ENCODE data around the gene AHRR.

Gene AHRR

DNA sequence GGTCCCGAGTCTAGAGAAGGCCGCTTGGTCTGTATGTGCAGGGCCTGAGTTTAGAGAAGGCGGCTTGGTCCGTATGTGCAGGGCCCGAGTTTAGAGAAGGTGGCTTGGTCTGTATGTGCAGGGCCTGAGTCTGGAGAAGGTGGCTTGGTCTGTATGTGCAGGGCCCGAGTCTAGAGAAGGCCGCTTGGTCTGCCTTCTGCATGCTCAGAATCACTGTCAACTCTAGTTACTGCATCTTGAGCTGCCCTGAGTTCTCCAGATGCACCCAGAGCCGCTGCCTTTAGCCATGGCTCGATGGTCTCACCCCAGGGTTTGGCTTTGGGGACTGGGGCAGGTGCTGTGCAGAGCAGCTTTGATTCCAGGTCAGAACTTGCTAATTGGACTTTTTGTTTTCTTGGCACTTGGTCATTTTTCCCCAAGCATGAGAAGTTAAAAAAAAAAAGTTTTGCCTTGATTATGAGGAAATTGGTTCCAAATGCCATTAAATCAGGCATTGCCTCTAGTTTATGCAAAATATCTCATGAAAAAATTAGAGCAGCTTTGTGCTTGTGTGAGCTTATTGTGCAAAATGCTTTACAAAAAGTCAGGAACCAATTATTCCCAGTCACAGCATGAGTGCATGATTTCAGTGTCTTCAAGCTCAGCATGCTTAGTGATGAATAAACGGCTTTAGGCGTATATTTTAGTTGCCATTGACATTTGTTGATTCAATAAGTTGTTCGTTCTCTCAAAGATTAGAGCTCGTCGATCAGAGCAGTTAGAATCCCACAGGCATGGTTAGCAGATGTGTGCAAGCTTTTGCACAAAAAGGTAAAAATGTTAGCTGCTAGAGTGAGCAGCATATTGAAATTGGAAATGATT is 96.0 kb downstream of the AHRR start:
- DNase-seq = no peak

DNA sequence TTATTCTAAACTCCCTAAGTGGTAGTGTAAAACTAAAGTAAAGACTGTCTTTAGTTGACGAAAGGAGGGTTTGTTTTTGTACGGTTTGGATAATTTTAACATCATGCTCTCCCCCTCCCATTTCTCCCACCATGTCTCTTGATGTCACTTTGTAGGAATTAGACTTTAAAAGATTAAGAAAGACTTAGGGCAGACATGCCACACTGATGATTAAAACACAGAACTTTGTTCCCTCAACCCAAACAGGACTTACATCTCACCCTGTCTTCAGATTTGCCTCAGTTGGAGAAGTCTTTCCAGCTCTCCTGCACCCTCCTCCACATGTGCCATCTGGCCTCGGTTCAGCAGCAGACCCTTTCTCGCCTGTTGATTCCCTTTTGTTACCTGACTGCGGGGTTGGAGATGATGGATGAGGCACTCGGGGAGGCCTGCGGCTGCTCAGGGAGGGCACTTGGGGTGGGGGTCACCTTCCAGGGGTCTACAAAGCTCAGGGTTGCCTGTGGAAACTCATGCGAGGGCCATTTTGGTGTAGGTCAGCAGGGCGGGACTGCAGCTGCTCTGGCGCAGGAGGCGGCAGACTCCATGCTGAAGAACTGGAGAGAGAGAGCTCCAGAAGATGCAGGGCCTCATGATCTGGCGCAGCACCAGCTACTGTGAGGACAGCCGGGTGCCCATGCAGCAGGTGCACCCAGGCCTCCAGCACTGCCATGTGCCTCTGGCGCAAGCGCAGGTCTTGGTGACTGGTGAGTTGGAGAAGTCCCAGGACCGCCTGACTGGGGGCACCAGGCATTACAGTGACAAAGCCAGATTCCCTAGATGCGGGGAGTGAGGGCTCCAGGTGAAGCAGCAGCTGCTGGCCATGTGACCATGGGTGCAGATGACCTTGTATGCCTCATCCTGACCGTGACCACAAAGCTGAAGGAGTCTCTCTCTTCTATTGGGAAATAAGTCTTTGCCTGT is 96.9 kb downstream of the AHRR start:
- DNase-seq = no peak

DNA sequence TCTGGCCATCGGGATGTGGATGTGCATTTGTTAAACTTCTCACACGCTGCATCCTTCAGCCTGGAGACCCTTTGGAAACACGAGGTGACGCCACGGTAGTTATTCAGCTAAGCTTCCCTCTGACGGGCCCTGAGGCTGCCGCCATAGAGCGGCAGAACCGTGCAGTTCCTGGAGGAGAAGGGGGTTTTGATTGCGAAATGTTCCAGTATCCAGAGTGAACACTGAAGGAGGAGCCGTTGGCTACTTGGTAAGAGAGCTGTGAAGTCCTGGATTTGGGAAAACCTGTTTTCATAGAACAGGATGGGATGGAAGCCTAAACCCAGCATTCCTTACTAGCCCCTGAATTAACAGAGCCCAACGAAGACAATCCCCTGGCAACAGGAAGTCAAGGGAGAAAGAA is 98.5 kb downstream of the AHRR start:
- DNase-seq = no peak

DNA sequence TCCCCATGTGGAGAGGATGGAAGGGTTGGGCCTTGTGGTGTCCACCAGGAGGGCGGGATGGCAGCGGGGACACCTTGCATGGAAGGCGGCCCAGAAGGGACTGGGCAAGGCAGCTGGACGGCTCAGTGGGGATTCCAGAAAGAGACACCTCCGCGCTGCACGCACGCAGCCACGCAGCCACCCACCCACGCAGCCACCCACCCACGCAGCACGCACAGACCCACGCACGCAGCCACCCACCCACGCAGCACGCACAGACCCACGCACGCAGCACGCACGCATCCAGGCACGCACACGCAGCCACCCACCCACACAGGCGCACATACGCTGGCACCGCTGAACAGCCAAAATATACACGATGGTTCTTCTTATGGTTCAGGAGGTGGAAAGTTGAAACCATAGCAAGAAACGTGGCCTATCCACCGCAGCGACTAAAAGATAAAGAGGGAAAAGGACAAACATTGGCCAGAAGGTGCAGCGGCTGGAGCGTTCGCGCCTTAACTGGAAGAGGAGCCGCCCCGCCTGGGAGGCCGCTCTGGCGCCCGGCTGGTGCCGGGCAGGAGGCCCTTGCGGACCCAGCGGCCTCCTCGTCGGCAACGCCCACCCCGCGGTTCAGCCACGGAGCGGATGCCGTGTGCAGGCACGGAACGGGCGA is 99.2 kb downstream of the AHRR start:
- no peak for DNase-seq

DNA sequence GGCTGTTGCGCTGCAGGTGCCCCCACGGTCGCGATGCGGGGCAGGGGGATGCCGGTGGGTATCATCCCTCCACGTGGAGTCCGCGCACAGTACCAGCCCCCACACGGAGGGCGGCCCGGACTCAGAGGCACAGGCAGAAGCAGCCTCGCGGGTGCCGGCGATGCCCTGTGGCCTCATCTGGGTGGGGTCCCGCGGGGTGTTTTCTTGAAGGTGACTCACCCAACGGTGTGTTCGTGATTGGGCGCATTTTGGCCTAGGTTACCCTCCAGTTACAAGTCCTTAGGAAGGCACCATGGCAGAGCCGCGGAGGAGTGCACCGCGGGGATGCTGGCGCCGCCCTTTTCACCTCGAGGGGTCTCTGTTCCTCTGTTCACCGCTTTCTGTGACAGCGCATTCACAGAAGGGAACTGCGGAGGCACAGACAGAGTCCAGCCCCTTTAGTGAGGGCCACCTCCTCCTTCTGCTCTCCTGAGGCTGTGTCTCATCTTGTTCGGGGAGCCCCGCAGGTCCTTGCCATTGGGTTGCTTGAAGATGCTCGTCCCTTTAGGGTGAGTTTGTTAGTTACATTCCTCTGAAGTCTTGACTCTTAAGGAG is 99.9 kb downstream of the AHRR start:
- no peak for DNase-seq

DNA sequence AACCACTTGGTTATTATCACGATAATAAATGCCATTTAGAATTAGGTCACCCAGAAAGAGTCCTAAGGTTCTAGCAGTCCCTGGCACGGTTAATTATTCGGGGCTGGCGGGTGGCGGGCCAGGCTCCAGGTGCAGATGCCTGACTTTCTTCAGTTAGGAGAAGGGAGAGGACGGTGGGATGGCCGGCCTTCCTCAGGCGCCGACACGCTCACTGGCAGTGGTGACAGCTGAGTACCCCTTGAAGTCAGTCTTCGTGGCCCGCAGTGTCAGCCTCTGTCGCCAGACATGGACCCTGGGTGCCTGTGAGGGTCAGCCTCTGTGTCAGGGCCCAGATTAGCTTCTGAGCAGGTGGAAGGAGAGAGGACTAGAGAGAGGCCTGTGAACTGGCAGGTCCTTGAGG is 100.4 kb downstream of the AHRR start:
- DNase-seq = no peak

DNA sequence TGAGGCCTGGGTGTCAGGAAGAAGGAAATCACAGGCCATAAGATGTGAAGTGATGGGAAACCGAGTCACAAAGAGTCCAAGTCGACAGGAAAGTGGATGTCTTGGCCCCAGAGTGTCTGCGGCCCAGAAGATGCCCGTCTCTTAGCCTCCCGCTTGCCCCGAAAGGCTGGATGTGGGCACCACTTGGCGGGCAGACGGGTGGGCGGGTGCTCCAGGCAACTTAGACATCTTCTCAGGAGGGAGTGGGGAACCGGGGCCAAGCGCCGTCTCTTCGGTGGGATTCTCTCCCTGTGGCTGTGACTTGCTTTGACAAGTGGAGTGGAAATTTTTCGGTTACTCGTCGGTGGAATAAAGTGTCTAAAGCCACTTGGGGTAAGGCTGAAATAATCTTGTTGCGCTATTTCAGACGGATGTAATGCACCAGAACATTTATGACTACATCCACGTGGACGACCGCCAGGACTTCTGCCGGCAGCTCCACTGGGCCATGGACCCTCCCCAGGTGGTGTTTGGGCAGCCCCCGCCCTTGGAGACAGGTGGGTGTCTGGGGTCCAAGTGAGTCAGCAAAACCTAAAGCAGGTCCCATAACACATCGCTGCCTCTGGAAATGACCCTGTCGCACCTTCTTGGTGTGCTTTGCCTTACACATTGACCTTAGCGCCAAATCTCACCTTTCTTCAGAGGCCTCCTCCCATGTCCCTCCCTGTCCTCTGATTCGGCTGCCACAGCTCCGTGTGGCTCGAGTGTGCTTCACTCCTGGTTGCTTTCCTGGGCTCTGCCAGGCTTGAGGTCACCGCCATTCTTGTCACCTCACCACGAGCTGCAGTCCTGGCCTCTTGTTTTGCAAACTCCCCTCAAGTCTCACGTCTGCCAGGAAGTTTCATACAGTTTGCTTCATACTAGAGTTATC is 101.1 kb downstream of the AHRR start:
- no peak for DNase-seq

DNA sequence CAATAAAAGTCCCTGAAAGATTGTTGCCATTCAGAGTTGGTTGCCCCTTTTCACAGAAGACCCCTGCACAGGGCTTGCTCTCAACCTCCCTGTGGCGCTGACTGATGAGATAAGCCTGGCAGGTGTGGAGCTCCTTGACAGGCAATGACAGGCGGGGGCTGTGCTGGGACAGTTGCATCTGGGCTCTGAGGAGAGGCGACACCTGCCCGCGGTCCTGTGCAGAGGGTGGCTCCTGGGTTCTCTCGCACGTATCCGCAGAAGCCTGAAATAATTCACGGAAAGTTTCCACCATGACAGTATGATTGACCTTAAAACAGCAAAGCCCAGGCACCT is 101.7 kb downstream of the AHRR start:
- no peak for DNase-seq

DNA sequence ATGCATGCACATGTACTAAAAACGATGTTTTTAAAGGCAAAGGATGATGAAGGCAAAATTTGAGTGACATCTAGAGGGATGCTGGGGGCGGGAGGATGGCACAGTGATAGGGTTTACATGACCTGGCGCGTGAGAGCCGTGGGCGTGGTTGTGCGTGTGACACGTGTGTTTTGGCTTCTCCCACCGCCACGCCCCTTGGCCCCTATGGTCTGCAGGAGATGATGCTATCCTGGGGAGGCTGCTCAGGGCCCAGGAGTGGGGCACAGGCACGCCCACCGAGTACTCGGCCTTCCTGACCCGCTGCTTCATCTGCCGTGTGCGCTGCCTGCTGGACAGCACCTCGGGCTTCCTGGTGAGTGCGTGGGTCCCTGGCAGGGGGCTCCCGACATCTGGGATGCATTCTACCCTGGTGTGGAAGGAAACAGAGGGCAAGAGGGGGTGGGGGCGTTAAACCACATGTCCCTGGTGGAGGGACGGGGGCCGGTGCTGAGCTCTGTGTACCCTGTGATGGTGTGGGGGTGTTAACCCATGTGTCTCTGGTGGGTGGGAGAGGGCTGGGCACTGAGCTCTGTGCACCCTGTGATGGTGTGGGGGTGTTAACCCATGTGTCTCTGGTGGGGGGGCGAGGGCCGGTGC is 102.2 kb downstream of the AHRR start:
- no peak for DNase-seq

DNA sequence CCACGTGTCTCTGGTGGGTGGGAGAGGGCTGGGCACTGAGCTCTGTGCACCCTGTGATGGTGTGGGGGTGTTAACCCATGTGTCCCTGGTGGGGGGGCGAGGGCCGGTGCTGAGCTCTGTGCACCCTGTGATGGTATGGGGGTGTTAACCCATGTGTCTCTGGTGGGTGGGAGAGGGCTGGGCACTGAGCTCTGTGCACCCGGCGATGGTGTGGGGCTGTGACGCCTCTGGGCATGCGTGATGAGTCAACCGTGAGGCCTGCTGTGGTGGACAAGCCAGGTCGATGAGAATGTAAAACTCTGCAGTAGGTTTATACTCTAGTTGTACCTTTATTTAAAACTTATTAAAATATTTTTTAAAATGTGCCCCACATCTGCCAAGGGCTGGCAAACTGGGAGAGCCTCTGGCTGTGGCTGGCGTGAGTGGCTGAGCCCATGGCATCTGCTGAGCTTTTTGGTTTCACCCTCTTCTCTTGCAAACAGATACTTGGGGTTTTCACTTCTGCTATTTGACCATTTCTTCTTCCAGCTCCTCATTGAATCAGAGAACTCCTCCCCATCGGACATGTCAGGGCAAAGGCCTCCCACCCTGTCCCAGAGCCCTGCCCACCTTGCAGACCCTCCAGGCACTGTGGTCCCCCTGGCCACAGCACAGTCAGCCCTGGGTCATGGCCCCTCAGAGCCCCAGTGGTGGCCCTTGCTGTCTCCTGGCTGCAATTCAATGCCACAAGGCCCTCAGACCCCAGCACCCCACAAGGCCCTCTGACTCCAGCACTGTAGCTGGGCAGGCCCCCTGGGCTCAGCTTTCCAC is 103.0 kb downstream of the AHRR start:
- no peak for DNase-seq

DNA sequence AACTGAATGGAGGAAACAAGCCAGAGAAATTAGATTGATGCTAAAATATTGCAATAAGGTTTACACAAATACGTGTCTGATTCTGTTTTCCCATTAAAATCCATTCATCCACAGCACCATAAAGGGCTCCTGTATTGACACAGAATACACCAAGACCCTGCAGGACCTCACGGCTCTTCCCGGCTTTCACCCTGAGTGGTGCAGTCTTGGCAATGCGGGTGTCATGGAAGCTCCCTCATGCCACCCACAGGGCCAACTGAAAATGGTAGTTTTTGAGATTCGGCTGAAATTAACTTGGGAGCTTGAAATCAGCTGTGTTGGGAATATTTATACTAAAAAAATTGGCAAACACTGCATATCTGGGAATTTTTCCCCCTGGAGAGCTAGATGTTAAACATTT is 104.2 kb downstream of the AHRR start:
- DNase-seq = no peak

DNA sequence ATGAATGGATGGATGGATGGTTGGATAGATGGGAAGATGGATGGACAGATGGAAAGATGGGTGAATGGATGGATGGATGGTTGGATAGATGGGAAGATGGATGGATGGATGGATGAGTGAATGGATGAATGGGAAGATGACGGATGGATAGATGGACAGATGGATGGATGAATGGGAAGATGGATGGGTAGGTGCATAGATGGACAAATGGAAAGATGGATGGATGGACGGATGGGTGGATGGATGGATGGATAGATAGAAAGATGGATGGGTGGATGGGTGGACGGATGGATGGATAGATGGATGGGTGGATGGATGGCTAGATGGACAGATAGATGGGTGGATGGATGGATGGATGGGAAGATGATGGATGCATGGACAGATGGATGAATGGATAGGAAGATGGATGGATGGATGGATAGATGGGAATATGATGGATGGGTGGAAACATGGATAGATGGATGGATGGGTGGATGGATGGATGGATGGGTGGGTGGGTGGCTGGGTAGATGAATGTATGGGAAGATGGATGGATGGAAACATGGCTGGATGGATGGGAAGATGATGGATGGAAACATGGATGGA is 105.0 kb downstream of the AHRR start:
- DNase-seq = no peak

DNA sequence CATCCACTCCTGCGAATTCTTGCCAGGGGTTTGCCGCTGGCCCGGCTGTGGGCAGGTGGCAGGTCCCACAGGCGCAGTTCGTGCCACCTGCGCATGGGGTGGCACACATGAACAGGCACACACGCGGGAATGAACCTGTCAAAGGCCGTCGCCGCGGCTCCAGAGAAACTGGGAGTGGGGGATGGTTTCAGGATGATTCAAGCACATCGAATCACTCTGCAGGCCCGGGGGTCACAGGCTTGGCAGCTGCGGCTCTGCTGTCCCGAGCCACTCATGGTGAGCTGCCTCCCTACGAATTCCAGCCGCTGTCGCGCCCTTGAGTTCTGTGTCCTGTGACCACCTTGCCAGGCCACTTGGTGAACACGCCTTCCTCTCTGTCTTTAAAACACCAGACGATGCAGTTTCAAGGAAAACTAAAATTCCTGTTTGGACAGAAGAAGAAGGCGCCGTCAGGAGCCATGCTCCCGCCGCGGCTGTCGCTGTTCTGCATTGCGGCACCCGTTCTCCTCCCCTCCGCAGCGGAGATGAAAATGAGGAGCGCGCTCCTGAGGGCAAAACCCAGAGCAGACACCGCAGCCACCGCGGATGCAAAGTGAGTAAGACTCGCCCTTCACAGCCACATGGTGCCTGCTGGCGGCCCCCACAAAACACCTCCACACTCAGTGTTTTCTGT is 106.0 kb downstream of the AHRR start:
- DNase-seq = no peak

DNA sequence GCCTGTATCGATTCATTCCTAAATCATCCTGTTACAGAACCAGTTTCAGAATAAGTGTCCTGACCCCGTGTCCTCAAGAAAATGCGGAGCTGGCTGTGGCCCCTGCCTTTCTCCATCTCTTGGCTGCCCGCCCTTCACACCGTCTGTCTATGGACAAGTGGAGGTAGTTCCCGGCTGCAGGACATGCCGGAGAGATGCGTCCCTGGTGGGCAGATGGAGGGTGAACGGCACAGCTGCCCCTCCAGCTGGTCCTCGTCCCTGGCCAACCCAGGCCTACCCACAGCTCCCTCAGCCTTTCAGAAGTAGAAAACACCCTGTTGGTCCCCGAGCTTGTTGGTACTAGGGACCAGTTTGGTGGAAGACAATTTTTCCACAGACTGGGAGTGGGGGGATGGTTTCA is 106.7 kb downstream of the AHRR start:
- DNase-seq = no peak

DNA sequence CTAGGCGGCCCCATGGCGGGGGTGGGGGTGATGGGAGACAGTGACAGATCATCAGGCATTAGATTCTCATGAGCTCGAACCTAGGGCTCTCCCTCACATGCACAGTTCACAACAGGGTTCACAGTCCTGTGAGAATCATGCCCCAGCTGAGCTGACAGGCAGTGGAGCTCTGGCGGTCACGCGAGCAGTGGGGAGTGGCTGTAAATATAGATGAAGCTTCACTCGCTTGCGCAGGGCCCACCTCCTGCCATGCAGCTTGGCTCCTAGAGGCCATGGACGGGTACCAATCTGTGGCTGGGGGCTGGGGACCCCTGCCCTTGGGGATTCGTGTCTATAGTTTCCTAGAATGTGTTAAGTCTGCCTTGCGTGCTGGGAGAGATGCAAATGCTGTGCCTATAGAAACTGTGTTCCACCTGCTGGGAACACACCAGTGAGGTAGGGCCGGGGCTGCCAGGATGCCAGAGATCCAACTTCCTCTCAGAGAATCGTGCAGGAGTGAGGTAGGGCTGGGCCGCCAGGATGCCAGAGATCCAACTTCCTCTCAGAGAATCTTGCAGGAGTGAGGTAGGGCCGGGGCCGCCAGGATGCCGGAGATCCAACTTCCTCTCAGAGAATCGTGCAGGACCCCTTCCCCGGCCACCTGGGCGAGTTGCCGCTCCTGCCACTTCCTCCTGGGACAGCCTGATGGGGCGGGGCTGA is 107.4 kb downstream of the AHRR start:
- DNase-seq = no peak

DNA sequence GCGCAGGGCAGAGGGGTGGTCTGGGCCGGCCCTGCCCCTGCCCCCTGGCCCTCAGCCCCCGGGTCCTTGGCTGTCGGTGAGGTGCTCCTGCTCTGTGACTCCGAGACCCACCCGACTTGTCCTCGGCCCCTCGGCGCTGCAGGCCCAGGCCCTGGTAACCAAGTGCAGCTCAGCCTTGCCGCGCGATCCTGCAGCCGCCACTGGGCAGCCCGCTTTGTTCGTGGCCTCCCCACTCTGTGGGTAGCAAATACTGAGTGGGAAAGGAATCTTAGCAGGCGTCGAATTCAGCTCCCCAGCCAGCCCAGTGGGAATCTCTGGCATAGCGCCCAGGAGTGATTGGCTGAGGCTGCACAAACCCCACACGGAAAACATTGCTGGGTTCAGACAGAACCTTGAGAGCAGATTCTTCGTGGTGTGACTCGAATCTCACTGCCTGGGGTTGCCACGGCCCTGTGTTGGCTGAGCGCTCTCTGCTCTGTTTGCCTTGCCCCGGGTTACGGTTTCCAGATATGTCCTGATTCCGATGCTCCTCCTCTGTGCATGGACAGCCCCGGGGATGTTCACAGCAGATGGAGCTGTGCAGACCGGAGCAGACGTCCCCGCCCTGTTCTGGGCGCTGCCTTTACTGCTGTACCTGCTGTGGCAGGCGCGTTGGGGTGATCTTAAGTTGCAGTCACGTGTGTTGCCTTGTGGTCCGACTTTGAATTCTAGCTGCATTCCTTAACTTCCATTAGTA is 108.1 kb downstream of the AHRR start:
- DNase-seq = no peak

DNA sequence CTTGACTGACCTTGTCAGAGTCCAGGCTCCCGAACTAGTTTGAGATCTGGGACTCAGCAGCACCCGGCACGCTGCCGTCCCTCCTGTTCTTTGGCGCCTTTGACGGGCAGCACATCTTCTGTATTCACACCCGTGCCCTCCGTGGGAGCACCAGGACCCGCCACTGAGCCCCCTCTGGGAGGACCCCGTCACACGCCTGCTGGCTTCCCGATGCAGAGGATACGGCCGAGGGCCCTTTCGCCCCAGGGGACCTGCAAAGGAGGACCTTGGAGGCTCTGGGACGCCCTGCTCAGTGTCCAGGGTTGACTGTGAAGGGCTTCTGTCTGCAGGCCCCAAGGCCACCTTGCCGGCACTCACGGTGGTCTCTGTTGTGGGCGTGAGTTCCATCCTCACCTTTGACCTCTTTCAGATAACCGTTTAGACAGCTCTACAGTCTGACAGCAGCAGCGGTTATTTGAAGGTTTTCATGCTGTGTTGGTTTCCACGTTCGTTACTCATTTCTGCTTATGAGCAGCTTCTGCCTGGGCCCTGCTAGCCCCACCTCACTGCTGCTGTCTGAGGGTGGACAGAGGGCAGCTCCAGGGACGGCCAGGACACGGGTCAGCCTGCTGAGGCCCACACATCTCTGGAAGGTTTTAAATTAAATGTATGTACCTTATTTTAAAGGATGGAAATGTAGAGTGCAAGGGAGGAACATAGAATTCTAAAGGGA is 108.9 kb downstream of the AHRR start:
- no peak for DNase-seq

Data from activated T-cell treated with anti-CD3 and anti-CD28 coated beads for 4 hours (primary cell).